ENCODE results near the gene TTC8. TPM values are rescaled to one million over a fixed set of nuclear protein-coding genes. Genes with fewer than 3 reads are reported as not detected.
"Not testable (repeated sequence)": the region's sequence is repeated elsewhere in the genome, so short reads cannot be mapped to it uniquely, and the experiment has no call there.

The TTC8 gene
- total RNA-seq, 2 experiments from 2014 or later = 1.4 to 2.5 TPM

DNA sequence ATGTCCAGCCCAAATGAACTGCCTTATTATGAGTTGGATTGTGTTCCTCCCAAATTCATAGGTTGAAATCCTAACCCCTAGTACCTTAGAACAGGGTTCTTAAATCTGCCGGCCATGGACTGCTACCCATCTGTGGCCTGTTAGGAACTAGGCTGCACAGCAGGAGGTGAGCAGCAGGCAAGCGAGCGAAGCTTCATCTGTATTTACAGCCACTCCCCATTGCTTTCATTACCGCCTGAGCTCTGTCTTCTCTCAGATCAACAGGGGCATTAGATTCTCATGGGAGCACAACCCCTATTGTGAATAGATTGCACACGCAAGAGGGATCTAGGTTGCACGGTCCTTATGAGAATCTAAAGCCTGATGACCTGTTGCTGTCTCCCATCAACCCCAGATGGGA, 21.9 kb upstream of the TTC8 start:
- H3K36me3 Mint-ChIP-seq = no peaks in the 10 kb centered on the region
- H3K4me1 Mint-ChIP-seq = no peaks in the 10 kb centered on the region
- no peak overlapping the region for H3K4me3 Mint-ChIP-seq
- H3K9me3 Mint-ChIP-seq (ENCODE audit: low read depth) = no peaks in the 10 kb centered on the region
- peaks cover 45% of the 10 kb centered on the region for H3K27me3 Mint-ChIP-seq
- CTCF ChIA-PET = no interaction called here
- DNase-seq = no peak
- H3K27ac Mint-ChIP-seq = no peak overlapping the region
- ATAC-seq = no peak

GRCh38 chr14:88804035-88804434, 20.4 kb upstream of the TTC8 start:
- ATAC-seq (no peak), DNase-seq (no peak)
- no peaks in the 10 kb centered on the region for H3K4me1 Mint-ChIP-seq
- no peaks in the 10 kb centered on the region for H3K36me3 Mint-ChIP-seq
- H3K27me3 Mint-ChIP-seq = peaks cover 35% of the 10 kb centered on the region
- no peaks in the 10 kb centered on the region for H3K9me3 Mint-ChIP-seq (ENCODE audit: low read depth)
- no peak overlapping the region for H3K4me3 Mint-ChIP-seq
- CTCF ChIA-PET = no interaction called here
- no peak overlapping the region for H3K27ac Mint-ChIP-seq

- Mint-ChIP-seq H3K4me3 (no peak overlapping the region), H3K4me1 (no peaks in the 10 kb centered on the region), H3K27ac (no peak overlapping the region), H3K9me3 (ENCODE audit: low read depth) (no peaks in the 10 kb centered on the region), H3K27me3 (peaks cover 30% of the 10 kb centered on the region), H3K36me3 (no peaks in the 10 kb centered on the region)
- ATAC-seq (no peak), DNase-seq (no peak)
- CTCF ChIA-PET = no interaction called here
Measured at GRCh38 chr14:88804477-88804876, 20.0 kb upstream of the TTC8 start.

- Mint-ChIP-seq H3K27ac (no peak overlapping the region), H3K4me1 (no peaks in the 10 kb centered on the region), H3K4me3 (no peak overlapping the region), H3K36me3 (no peaks in the 10 kb centered on the region), H3K27me3 (peaks cover 34% of the 10 kb centered on the region), H3K9me3 (ENCODE audit: low read depth) (no peaks in the 10 kb centered on the region)
- ATAC-seq (no peak), DNase-seq (no peak)
- CTCF ChIA-PET = no interaction called here
Measured at GRCh38 chr14:88808359-88808758, 16.1 kb upstream of the TTC8 start.

DNA sequence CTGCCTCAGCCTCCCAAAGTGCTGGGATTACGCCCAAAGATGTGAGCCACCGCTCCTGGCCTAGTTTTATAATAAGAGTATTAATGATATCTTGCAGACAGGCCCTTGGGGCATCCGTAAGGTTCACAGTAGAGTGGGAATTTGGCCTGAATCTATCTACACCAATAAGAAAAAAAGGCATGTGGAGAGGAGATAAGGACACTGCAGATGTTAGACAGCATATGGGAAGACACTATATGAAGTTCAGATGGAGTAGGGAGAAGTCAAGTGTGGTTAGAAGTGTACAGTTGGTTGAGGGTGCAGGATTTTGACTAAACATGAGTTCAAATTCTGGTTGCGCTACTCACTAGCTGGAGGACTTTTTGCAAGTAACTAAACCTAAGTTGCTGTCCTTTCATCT, 8.5 kb upstream of the TTC8 start:
- Mint-ChIP-seq H3K27me3 (peaks cover 49% of the 10 kb centered on the region), H3K36me3 (no peaks in the 10 kb centered on the region), H3K4me1 (no peaks in the 10 kb centered on the region), H3K4me3 (no peak overlapping the region), H3K9me3 (ENCODE audit: low read depth) (no peaks in the 10 kb centered on the region), H3K27ac (no peak overlapping the region)
- CTCF ChIA-PET = no interaction called here
- ATAC-seq = no peak
- no peak for DNase-seq

DNA sequence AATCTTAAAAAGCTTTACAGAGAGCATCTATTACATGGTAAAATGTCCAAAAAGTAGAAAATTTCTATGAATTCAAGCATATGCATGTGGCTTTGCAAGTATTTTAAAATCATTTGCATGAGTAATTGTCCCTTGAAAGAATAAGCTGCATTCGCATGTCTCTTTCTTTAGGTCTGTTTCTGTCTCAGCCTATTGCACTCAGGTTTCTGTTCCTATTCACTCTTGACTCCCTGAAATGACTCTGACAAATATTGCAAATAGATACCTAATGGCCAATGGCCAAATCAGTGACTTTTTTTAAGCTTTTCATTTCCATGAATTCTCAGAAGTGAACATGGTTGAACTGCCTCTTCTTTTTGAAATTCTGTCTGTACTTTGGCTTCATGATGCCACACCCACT, 6.4 kb upstream of the TTC8 start:
- H3K4me3 Mint-ChIP-seq = no peak overlapping the region
- DNase-seq (no peak), ATAC-seq (no peak)
- H3K36me3 Mint-ChIP-seq = no peaks in the 10 kb centered on the region
- CTCF ChIA-PET = no interaction called here
- H3K27me3 Mint-ChIP-seq = peaks cover 44% of the 10 kb centered on the region
- no peak overlapping the region for H3K27ac Mint-ChIP-seq
- no peaks in the 10 kb centered on the region for H3K4me1 Mint-ChIP-seq
- no peaks in the 10 kb centered on the region for H3K9me3 Mint-ChIP-seq (ENCODE audit: low read depth)

GRCh38 chr14:88819674-88820073, 4.8 kb upstream of the TTC8 start:
- peaks cover 41% of the 10 kb centered on the region for H3K27me3 Mint-ChIP-seq
- ATAC-seq; H3K4me1 Mint-ChIP-seq; H3K4me3 Mint-ChIP-seq; H3K9me3 Mint-ChIP-seq (ENCODE audit: low read depth); CTCF ChIA-PET; DNase-seq; H3K27ac Mint-ChIP-seq; H3K36me3 Mint-ChIP-seq: not testable (repeated sequence)

DNA sequence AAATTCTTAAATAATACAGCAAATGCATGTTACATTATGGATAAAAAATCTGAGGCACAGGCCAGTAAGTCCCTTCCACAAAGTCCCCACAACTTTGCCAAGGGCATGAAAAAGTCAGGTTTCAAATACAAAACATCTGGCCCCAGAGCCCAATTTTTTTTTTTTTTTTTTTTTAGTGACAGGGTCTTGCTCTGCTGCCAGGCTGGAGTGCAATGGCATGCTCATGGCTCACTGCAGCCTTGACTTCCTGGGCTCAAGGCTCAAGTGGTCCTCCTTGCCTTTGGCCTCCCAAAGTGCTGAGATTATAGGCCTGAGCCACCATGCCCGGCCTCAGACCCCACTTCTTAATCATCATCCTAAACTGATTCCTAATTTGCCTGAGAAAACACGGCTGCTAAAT, 3.1 kb upstream of the TTC8 start:
- ATAC-seq (no peak), DNase-seq (no peak)
- Mint-ChIP-seq H3K27ac (no peak overlapping the region), H3K9me3 (ENCODE audit: low read depth) (no peaks in the 10 kb centered on the region), H3K36me3 (no peaks in the 10 kb centered on the region), H3K4me3 (no peak overlapping the region), H3K4me1 (peaks cover 13% of the 10 kb centered on the region), H3K27me3 (peaks cover 41% of the 10 kb centered on the region)
- CTCF ChIA-PET = no interaction called here

- Mint-ChIP-seq H3K4me1 (peaks cover 13% of the 10 kb centered on the region), H3K36me3 (no peaks in the 10 kb centered on the region), H3K9me3 (ENCODE audit: low read depth) (no peaks in the 10 kb centered on the region), H3K4me3 (no peak overlapping the region), H3K27me3 (peaks cover 41% of the 10 kb centered on the region), H3K27ac (no peak overlapping the region)
- CTCF ChIA-PET = no interaction called here
- no peak for ATAC-seq
- DNase-seq = no peak
Measured at GRCh38 chr14:88821888-88822287, 2.6 kb upstream of the TTC8 start.

DNA sequence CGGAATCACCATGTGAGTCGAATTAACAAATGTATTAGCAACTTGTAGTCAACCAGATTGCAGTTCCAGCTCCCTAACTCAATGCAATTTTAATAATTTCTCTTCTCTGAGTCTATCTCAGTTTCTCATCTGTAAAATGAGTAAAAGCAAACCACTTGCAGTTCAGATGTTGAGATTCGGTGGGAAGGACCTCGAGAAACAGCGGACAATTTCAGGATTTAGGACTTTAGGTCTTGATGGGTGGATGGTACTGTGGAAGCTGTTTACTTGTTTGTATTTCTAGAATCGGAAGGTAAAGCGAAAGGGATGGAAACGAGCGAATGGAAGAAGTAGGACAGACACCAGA, 510 bp upstream of the TTC8 start:
- peak overlapping the region; percentile 78 for H3K4me3 Mint-ChIP-seq
- no peaks in the 10 kb centered on the region for H3K9me3 Mint-ChIP-seq (ENCODE audit: low read depth)
- no peak for ATAC-seq
- H3K27me3 Mint-ChIP-seq = peaks cover 27% of the 10 kb centered on the region
- H3K27ac Mint-ChIP-seq = peak overlapping the region; percentile 92
- DNase-seq = no peak
- CTCF ChIA-PET = interaction anchor here (0.9 to 2.3 kb wide), 5 partner anchors 15 to 176 kb away, joined by 3 to 9 read pairs (median 4); partner anchors contain the start of gene EML5
- no peaks in the 10 kb centered on the region for H3K36me3 Mint-ChIP-seq
- peaks cover 13% of the 10 kb centered on the region for H3K4me1 Mint-ChIP-seq

DNA sequence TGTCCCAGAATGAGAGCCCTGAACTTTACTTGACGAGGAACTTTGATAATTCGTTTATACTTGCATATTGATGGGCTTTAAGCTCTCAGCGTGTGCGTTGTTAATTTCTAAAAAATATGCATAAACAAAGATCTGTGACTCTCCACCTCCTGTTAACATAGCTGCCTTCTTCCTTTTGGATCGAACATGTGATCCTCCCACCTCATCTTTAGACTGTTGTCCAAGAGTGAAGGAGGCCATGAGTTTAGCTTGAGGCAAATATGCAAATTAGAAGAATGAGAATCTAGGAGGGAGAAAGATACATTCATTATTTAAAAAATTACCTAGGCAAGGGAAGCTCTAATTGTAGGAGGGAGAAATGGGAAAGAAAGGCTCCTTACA, 617 bp downstream of the TTC8 start:
- DNase-seq (no peak), ATAC-seq (no peak)
- H3K27me3 Mint-ChIP-seq = peaks cover 16% of the 10 kb centered on the region
- peak overlapping the region; percentile 28 for H3K27ac Mint-ChIP-seq
- peak overlapping the region; percentile 78 for H3K4me3 Mint-ChIP-seq
- no peaks in the 10 kb centered on the region for H3K9me3 Mint-ChIP-seq (ENCODE audit: low read depth)
- no peaks in the 10 kb centered on the region for H3K36me3 Mint-ChIP-seq
- CTCF ChIA-PET = interaction anchor here (0.6 to 2.3 kb wide), 8 partner anchors 13 to 611 kb away, joined by 3 to 9 read pairs (median 3); partner anchors contain the start of gene EML5
- peaks cover 13% of the 10 kb centered on the region for H3K4me1 Mint-ChIP-seq

- Mint-ChIP-seq H3K27ac (peak overlapping the region; percentile 28), H3K36me3 (no peaks in the 10 kb centered on the region), H3K4me1 (peaks cover 13% of the 10 kb centered on the region), H3K9me3 (ENCODE audit: low read depth) (no peaks in the 10 kb centered on the region), H3K4me3 (peak overlapping the region; percentile 78), H3K27me3 (peaks cover 12% of the 10 kb centered on the region)
- ATAC-seq = no peak
- DNase-seq = no peak
- CTCF ChIA-PET = interaction anchor here (0.6 to 2.3 kb wide), 3 partner anchors 34 to 610 kb away, joined by 3 to 9 read pairs (median 3); no protein-coding TSS in a partner anchor
Measured at GRCh38 chr14:88825503-88825902, 1.1 kb downstream of the TTC8 start.

DNA sequence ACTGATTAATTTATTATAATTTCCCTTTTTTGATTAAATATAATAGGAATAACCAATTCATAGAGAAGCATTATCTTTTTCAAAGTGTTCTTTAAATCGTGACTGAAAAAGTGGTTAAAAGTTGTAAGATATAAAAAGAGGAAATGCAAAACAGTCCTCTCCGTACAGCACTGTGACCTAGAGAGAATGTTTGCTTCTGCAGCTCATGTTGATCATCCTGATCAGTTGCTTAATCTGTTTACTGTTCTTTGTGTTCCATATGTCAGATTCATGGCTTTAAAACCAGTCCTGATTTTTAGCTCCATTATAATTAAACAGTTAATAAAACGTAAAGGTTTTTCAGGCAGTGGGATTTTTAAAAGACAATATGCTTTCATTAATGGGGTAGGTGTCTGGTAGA, 4.7 kb downstream of the TTC8 start:
- CTCF ChIA-PET = interaction anchor here (1.0 kb wide), 1 partner anchor 162 kb away, joined by 3 read pairs; no protein-coding TSS in a partner anchor
- H3K4me3 Mint-ChIP-seq = no peak overlapping the region
- DNase-seq (no peak), ATAC-seq (no peak)
- no peak overlapping the region for H3K27ac Mint-ChIP-seq
- H3K36me3 Mint-ChIP-seq = no peaks in the 10 kb centered on the region
- H3K27me3 Mint-ChIP-seq = no peaks in the 10 kb centered on the region
- H3K4me1 Mint-ChIP-seq = peaks cover 10% of the 10 kb centered on the region
- H3K9me3 Mint-ChIP-seq (ENCODE audit: low read depth) = no peaks in the 10 kb centered on the region

DNA sequence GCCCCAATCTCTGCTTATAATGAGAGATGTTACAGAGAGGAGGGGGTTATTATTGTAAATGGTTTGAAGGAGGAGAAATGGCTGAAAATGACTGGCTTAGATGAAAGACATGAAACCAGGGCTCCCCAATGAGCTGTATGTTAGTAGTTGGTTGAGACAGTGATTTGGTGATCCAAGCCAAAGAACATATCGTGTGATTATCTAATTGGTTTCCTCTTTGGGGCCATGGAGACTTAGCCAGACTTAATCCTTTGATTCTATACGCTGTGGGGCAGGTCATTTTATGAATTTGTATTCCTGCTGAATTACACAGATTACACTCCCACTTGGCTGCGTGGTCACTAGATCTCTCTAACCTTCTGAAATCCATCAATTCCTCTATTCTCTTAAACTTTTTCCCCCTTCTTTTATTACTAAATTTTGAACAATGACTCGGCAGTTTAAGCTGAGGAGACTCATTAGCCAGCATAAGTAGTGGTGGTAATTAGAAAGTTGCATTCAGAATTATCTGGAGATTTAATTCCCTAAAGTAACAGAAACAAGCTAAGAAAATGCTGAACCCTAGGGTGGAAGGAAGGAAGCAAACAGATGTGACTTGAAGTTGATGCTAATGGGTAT, 5.3 kb downstream of the TTC8 start:
- H3K4me1 Mint-ChIP-seq = peaks cover 10% of the 10 kb centered on the region
- DNase-seq = no peak
- no peaks in the 10 kb centered on the region for H3K36me3 Mint-ChIP-seq
- CTCF ChIA-PET = interaction anchor here (1.0 kb wide), 1 partner anchor 163 kb away, joined by 3 read pairs; no protein-coding TSS in a partner anchor
- no peak overlapping the region for H3K27ac Mint-ChIP-seq
- no peak for ATAC-seq
- H3K4me3 Mint-ChIP-seq = no peak overlapping the region
- H3K9me3 Mint-ChIP-seq (ENCODE audit: low read depth) = no peaks in the 10 kb centered on the region
- H3K27me3 Mint-ChIP-seq = no peaks in the 10 kb centered on the region

DNA sequence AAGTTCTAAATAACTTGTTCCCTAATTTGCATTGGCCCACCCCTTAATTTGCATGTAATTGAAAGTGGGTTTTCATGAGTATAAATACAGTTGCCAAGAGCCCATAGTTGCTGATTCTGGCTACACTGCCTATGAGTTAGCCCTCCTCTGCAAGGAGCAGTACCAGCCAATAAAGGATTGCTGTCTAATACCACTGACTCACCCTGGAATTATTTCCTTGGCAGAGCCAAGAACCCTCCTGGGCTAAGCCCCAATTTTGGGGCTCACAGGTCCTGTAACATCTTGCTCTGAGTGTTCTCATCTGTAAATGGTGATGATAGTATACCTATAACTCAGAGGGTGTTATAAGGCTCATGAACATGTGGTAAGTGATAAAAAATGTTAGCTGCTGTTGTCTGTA, 6.8 kb downstream of the TTC8 start:
- Mint-ChIP-seq H3K4me1 (peaks cover 2% of the 10 kb centered on the region), H3K4me3 (no peak overlapping the region), H3K27ac (no peak overlapping the region), H3K9me3 (ENCODE audit: low read depth) (no peaks in the 10 kb centered on the region), H3K27me3 (no peaks in the 10 kb centered on the region), H3K36me3 (no peaks in the 10 kb centered on the region)
- ATAC-seq = no peak
- no peak for DNase-seq
- CTCF ChIA-PET = no interaction called here

Data from activated CD8-positive, alpha-beta memory T cell treated with anti-CD3 and anti-CD28 coated beads, Interleukin-2, amount 10 ng/mL, durations not matched to agents 7 days and 5 days (primary cell).